HG02623 (cell line): ENCODE results near the gene CLASP1.
"Not testable (repeated sequence)": the region's sequence is repeated elsewhere in the genome, so short reads cannot be mapped to it uniquely, and the experiment has no call there.

Source experiments
- ATAC-seq: cut with Tn5 transposase; IDR thresholded peaks from one replicate; pipeline ENCODE4 v1.9.1; 2021; ENCODE audit warnings: moderate library complexity; ENCODE audit not compliant: unreplicated experiment

CLASP1 gene

DNA sequence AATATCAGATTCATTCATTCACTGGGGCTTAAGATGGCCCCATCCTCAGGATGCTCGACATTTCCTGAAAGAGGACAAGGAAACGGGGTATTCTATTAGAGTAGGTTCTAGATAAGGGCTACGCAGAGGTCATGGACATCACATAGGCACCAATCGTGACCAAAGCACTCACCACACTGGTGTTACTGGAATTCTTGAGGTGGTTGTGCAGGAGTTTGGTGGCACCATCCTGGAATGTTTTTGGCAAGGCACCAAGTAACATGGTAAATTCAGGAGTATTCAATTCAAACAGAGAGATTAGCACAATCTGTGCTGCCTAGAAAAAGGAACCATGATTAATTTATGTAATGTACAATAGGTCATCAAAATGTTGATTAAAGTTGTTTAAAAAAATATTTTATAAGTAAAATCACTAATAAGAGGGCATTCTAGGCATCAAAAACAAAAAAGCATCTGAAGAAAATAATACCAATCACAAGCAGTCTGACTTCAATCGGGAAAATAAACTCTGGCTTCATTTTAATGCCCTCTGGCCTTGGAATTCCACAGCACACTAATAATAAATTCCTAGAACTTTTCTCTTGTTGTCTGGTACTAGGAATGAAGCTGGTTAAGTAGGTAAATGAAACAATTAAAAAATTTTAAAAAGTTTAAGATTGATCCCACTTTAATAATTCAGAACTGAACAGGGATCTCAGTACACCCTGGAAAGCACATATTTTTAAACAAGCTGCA is 261.5 kb downstream of the CLASP1 start:
- no peak for ATAC-seq

DNA sequence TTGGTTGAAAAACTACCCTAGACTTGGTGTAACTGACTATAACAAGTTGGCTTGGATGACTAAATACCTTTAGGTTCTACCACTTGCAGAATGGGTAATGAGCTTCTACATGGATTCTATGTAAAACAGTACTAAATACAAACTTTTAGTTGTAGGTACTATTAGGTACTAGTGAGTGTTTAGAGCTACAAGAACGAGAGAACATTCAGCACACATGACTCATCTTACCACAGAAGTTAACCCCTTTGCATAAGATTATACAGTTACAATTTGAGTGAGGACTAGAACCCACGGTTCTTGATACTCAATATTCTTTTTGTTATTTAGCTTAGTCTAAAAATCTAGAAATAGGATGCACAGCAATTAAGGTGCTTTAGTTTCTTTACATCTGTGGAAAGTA is 262.6 kb downstream of the CLASP1 start:
- ATAC-seq = no peak

DNA sequence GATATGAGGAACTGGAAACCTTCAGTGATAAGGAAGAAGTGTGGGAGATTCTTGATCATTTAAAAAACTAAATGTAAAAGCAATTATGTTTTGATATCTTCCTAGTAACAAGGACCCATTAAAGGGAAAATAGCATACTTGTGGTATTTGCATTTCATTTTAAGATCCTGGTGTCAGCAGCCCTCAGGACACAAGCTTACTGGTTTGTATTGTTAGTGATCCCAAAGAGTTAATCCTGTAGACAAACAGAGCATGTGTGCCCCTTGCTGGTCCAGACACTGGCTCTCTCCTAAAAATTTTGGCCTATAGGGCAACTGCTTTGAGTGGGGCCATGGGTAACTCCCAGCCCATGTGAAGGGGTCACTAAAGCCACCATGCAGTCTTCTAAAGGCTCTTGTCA is 263.2 kb downstream of the CLASP1 start:
- ATAC-seq = no peak

DNA sequence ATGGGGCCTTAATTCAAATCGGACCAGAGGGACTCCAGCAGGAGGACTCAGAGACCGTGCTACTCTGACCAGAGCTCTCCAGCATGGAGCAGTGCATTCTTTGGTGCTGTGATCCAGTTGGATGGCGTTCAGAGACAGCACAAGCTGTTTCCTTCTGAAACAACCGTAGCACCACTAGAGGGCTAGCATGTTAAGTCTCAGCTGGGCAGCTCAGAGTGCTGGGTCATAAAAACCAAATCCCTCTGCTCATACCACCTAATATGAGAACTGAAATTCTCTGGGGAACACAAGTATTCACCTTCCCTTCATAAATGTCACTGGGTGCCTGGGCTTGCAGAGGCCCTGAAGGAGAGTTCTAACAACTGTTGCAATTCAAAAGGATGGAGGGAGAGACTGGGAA is 266.5 kb downstream of the CLASP1 start:
- ATAC-seq = no peak

DNA sequence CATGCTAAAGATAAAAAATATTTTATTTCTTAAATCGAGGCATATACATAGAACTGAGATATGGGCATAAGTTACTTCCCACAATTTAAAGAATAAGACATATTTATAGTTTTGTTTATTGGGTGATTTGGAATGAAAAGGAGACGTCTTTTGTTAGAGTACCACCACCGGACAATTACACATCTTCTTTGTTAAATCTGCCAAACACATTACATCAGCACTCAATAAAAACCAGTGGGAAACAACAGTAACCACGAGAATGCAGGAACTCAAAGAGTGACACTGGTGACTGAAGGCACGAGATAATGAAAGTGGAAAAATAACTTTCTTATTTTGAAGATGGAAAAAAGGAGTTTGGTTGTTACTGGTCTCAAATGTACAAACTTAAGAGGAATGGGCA is 271.6 kb downstream of the CLASP1 start:
- no peak for ATAC-seq

DNA sequence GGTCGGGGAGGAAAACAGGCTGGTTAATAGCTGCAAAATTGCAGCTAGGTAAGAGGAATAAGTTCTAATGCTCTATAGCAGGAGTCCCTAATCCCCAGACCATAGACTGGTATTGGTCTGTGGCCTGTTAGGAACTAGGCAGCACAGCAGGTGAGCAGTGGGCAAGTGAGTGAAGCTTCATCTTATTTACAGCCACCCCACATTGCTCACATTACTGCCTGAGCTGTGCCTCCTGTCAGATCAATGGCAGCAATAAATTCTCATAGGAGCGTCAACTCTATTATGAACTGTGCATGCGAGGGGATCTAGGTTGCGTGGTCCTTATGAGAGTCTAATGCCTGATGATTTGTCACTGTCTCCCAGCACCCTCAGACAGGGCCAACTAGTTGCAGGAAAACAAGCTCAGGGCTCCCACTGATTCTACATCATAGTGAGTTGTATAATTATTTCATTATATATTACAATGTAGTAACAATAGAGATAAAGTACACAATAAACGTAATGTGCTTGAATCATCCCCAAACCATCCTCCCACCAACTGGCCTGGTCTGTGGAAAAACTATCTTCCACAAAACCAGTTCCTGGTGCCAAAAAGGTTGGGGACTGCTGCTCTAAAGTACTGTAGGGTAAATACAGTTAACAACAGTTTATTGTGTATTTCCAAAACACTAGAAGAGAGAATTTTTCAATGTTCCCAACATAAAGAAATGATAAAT is 272.6 kb downstream of the CLASP1 start:
- ATAC-seq = no peak

DNA sequence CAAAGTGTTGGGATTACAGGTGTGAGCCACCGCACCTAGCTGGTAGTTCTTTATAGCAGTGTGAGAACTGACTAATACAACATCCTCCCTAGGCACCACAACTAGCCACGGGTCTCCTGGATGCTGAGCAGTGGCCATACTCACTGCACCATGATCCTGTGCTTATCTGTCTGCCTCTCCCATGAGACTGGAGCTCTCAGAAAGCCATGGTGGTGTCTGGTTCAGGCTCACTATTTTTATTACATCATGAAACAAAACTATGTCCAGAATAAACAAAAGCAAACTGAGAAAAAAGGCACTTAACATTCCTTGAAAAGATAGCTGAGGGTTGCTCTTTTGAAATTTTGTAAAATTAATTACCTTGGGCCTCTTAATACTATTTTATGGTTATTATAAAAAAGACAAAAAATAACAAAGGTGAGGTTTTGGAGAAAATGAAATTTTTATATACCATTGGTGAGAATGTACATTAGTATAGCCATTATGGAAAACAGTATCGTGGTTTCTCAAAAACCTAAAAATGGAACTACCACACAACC is 273.6 kb downstream of the CLASP1 start:
- ATAC-seq = no peak

DNA sequence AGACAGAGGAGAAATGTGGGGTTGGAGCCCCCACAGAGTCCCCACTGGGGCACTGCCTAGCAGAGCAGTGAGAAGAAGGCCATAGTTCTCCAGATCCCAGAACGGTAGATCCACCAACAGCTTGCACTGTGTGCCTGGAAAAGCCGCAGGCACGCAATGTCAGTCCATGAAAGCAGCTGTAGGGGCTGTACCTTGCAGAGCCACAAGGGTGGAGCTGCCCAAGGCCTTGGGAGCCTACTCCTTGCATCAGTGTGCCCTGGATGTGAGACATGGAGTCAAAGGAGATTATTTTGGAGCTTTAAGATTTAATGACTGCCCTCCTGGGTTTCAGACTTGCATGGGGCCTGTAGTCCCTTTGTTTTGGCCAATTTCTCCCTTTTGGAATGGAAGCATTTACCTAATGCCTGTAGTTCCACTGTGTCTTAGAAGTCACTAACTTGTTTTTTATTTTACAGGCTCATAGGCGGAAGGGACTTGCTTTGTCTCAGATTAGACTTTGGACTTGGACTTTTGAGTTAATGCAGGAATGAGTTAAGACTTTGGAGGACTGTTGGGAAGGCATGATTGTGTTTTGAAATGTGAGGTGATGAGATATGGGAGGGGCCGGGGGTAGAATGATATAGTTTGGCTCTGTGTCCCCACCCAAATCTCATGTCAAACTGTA is 274.7 kb downstream of the CLASP1 start:
- not testable (repeated sequence) for ATAC-seq

DNA sequence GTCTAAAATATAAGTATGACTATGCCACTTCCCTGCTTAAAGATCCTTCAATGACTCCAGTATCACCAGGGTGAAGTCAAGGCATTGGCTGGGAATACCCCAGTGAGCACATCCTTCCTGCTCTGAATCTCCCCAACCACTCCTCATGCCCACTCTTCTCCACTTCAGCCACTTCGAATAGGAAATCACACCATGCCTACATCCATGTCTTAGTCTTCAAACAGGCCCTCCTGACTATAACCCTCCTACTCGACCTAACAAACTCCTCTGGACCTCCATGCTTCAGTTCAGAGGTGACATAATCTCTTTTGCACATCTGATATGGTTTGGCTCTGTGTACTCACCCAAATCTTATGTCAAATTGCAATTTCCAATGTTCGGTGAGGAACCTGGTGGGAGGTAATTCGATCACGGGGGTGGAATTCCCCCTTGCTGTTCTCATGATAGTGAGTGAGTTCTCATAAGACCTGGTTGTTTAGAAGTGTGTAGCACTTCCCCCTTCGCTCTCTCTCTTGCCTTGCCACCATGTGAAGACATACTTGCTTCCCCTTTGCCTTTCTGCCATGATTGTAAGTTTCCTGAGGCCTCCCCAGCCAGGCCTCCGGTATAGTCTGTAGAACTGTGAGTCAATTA is 276.4 kb downstream of the CLASP1 start:
- peak; percentile 53 for ATAC-seq

DNA sequence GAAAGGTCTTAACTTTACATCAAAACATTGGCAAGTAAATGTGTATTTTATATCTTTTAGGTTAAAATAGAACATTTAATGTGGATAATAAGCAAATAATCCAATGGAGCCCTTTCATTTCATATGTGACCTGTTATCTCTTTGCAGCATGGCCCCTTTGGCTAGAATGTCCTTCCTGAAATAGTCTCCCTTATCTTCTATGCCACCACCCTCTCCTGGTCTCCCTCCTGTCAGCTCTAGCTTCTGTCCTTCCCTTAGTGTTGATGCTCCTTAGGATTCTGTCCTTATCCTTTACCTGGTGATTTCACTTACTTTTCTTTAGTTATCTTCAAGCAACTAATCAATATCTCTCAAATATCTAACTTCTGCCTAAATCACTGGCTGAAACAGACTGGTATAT is 277.2 kb downstream of the CLASP1 start:
- no peak for ATAC-seq

DNA sequence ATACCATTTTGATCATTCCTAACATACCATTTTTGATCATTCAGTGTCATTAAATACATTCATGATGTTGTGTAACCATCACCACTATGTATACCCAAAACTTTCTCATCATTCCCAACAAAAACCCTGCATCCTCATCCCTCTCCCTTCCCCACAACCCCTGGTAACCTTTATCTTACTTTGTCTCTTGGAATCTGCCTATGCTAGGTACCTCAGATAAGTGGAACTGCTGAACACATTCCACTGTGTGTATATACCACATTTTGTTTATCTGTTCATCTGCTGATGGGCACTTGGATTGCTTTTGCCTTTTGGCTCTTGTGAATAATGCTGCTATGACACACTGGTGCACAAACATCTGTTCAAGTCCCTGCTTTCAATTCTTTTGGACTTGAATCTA is 280.4 kb downstream of the CLASP1 start:
- no peak for ATAC-seq

DNA sequence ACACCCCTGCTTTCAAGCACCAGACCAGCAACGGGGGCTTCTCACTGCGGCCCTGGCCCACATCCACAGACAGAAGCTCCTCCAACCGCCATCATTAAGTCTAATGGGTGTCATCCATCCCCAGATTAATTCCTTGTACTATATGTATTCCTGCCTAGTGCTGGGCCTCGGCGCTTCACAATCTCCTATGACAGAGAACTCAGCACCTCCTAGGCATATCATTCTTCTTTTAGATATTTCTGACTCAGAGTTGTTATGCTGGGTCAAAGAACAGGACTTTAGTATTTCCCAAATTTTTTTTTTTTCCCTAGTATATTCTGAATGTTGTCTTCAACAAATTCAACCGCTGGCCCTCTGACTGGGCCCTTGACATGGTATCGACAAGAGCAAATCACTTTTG is 281.1 kb downstream of the CLASP1 start:
- ATAC-seq = no peak

DNA sequence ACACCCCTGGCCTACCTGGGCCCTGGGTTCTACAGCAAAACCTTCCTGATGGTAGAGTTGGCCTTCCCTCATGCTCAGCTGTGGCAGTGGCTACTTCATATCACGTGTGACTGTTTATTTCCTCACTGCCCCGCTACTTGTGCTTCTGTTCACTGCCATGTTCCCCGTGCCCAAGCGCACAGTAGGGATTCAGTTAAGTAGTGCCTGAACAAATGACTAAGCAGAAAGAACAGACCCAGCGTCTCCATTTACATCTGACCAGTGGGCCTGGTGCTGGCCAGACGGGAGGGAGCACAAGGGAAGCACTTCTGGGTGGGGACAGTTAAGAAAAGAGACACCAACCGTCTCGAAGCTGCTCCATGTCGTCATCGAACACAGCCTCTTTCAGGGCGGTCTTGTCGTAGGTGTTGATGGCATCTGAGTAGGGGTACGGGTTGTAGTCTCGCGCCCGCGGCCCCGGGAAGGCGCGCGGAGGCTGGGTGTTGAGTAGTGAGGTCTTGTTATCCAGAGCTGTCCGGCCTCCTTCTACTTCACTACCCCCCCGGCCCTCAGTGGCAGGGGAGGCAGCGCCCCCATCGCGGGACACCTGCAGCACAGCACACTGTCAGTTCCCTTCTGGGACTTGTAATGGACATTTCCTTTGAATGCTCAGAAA is 281.9 kb downstream of the CLASP1 start:
- ATAC-seq = no peak

DNA sequence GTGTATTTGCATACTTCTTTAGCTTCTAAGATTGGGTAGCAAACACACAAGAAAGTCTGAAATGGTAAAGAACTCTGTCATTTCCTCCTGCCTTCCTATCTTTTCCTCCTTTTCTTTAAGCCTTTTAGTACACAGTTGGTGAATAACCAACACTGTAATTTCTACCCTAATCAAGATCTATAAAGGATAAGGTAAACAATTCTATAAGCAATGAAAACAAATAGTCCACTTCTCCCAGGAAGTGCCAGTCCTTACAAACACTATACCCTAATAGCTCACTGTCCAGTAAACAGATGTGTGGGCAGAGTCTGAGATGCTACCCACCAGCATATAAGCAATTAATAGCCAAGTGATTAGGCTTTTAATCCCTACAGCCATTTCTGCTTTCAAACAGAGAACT is 283.2 kb downstream of the CLASP1 start:
- no peak for ATAC-seq

DNA sequence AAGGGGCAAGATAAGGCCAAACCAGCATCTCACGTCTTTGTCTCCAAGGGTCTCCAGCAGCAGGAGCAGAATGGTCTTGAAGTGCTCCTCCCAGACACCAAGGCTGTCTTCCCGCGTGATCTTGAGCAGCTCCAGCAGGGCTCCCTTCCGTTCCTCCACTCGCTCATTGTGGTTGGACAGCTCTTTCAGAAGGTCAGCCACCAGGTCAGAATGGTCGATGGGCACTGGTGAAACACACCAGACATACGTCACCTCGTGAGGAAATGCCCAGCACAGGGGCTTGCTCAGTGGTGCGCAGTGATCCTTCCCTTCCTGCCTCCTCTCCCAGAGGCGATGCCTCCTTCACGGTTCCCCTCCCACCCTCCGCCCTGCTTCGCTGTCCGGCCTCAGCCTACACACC is 284.2 kb downstream of the CLASP1 start:
- no peak for ATAC-seq

DNA sequence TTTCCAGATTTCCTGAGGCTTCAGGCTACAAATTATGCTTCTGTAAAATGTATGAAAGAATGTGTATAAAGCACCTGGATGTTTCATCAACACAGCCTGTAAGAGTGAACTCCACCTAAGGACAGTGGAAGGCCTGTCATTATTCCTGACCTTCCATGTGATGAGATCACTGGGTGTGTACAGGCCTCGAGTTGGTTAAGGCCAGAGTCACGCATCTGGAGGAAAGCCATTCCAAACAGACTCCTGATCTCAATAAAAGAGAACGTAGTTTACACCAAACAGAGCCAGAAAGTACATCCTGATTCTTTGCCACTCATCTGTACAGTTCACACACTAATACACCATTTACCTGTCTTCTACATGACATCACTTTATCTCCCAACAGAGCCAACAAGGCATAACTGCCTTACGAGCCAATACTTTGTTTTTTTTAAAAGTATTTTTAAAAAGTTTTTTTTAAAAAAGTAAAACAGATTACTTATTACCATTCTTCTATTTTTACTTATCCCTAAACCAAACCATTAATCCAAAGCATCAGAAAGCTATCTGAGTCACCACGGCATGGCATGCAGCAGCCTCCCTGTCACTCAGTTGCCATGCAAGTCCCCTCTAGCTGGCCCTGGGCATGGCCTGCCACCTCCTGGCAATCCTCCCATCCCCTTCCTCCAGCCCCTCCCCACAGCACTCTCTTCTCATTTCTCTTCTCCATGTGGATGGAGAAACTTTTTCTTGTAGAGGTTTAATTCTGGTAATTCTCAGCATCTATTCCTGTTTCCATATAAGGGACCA is 285.4 kb downstream of the CLASP1 start:
- no peak for ATAC-seq

DNA sequence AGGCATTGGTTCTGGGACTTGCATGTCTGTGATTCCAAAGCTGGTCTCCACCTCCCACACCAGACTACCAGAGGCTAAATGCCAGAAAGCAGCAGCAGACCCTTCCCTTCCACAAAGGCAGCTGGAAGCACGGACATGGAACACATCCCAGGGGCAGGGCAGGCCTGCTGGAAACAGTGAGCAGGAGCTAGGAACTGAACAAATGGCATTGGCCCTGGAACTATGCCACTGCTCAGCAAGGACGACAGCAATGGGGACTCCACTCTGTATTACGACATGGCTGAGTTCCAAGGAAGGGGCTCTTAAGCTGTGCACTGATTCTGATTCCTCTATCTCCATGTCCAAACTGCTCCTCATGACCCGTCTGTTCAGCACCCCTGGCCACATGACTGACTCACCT is 286.5 kb downstream of the CLASP1 start:
- no peak for ATAC-seq

DNA sequence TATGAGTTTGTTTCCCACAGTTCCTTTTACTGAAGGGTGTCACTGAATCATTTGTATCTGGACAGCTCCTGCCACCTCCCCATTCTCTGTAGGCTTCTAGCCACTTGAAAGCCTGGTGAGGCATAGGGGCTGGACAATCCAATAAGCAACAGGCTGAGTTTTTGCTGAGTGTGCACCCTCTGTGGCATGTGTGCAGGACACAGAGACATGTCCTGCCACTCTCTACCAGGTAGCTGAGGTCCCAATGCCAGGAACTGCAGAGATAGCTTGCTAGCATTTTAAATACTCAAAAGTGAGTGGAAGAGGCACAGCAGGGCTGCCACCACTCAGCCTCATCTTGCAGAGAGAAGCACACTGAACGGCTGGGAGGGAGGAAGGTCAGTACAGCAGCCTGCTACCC is 287.0 kb downstream of the CLASP1 start:
- no peak for ATAC-seq

DNA sequence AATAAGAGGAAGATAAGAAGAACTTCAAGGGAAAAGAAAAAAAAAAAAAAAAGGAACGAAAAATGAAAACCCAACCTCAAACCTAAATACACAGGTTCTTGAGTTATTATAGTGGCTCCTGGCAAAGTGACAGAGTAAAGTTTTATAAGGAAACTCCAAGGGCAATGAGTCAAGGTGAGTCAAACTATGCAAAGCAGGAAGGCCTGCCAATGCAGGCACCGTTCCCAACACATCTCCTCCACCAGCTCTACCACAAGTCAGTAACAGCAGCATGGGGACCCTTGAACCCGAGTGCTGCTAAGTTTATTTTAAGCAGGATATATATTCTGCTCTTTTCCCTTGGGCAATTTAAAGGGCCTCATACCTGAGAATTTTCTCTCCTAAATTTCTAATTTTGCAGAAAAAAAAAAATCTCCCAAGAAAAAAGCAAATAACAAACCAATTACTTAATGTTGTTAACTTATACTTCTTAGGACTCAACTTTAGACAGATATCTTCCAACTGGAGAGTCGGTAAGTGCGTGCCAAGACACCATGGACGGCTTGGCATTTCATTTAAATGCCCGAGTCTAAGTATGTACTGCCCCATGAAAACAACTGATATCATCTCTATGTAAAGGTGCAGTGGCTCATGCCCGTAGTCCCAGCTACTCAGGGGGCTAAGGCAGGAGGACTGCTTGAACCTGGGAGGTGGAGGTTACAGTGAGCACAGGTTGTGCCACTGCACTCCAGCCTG is 288.5 kb downstream of the CLASP1 start:
- ATAC-seq = no peak
